ENCODE data around the gene FAT3. TPM values are rescaled to one million over a fixed set of nuclear protein-coding genes. Genes with fewer than 3 reads are reported as not detected.

The FAT3 gene
- total and polyA plus RNA-seq, 3 experiments from 2014 or later: not detected

- ChIA-PET CTCF (no interaction called here), POLR2A (no interaction called here)
- H3K36me3 ChIP-seq (ENCODE audit: insufficient read depth, low read length): no peaks in the 10 kb centered on the region
- peaks cover 7 to 25% (median 10%) of the 10 kb centered on the region in 5 donors for H3K9me3 Mint-ChIP-seq
- H3K9me3 ChIP-seq (ENCODE audit: low read length): no peaks in the 10 kb centered on the region
- H3K4me1 Mint-ChIP-seq: no peaks in the 10 kb centered on the region
- no peaks in the 10 kb centered on the region for H3K4me1 ChIP-seq (ENCODE audit: insufficient read depth, low read length)
- H3K36me3 Mint-ChIP-seq: peaks cover 0 to 6% (median 0%) of the 10 kb centered on the region in 3 donors
- H3K27me3 Mint-ChIP-seq: peaks cover 15 to 37% of the 10 kb centered on the region in 2 donors
- H3K27me3 ChIP-seq (ENCODE audit: insufficient read depth, low read length, poor library complexity, severe bottlenecking): no peaks in the 10 kb centered on the region
- no peak overlapping the region for H3K27ac Mint-ChIP-seq
- no peak overlapping the region for H3K4me3 Mint-ChIP-seq
- no peak overlapping the region for H3K4me3 ChIP-seq (ENCODE audit: low read length)
- H3K27ac ChIP-seq (ENCODE audit: low read depth, low read length): no peak overlapping the region
- DNase-seq: no peak
Observed at GRCh38 chr11:92225125-92225567, 528 bp downstream of the FAT3 start.

GRCh38 chr11:92225568-92226330 is 1.1 kb downstream of the FAT3 start:
- no peak overlapping the region for H3K27ac ChIP-seq (ENCODE audit: low read depth, low read length)
- Mint-ChIP-seq H3K27ac (no peak overlapping the region), H3K4me1 (no peaks in the 10 kb centered on the region), H3K27me3 (peaks cover 15 to 37% of the 10 kb centered on the region in 2 donors), H3K9me3 (peaks cover 7 to 22% (median 10%) of the 10 kb centered on the region in 5 donors), H3K36me3 (peaks cover 0 to 6% (median 2%) of the 10 kb centered on the region in 3 donors), H3K4me3 (no peak overlapping the region)
- no peaks in the 10 kb centered on the region for H3K36me3 ChIP-seq (ENCODE audit: insufficient read depth, low read length)
- CTCF ChIA-PET: no interaction called here
- POLR2A ChIA-PET: no interaction called here
- no peaks in the 10 kb centered on the region for H3K9me3 ChIP-seq (ENCODE audit: low read length)
- H3K4me1 ChIP-seq (ENCODE audit: insufficient read depth, low read length): no peaks in the 10 kb centered on the region
- DNase-seq: no peak
- H3K4me3 ChIP-seq (ENCODE audit: low read length): no peak overlapping the region
- no peaks in the 10 kb centered on the region for H3K27me3 ChIP-seq (ENCODE audit: insufficient read depth, low read length, poor library complexity, severe bottlenecking)

GRCh38 chr11:92226331-92227229 is 2.0 kb downstream of the FAT3 start:
- peaks cover 0 to 6% (median 2%) of the 10 kb centered on the region in 3 donors for H3K36me3 Mint-ChIP-seq
- no peak for DNase-seq
- no peaks in the 10 kb centered on the region for H3K4me1 Mint-ChIP-seq
- ChIA-PET POLR2A (no interaction called here), CTCF (no interaction called here)
- H3K27me3 ChIP-seq (ENCODE audit: insufficient read depth, low read length, poor library complexity, severe bottlenecking): no peaks in the 10 kb centered on the region
- peaks cover 7 to 22% (median 10%) of the 10 kb centered on the region in 5 donors for H3K9me3 Mint-ChIP-seq
- no peaks in the 10 kb centered on the region for H3K4me1 ChIP-seq (ENCODE audit: insufficient read depth, low read length)
- H3K36me3 ChIP-seq (ENCODE audit: insufficient read depth, low read length): no peaks in the 10 kb centered on the region
- peaks cover 15 to 37% of the 10 kb centered on the region in 2 donors for H3K27me3 Mint-ChIP-seq
- no peaks in the 10 kb centered on the region for H3K9me3 ChIP-seq (ENCODE audit: low read length)
- H3K4me3 Mint-ChIP-seq: no peak overlapping the region
- no peak overlapping the region for H3K27ac ChIP-seq (ENCODE audit: low read depth, low read length)
- no peak overlapping the region for H3K4me3 ChIP-seq (ENCODE audit: low read length)
- no peak overlapping the region for H3K27ac Mint-ChIP-seq

- H3K4me1 ChIP-seq (ENCODE audit: insufficient read depth, low read length): no peaks in the 10 kb centered on the region
- Mint-ChIP-seq H3K36me3 (peaks cover 0 to 6% (median 2%) of the 10 kb centered on the region in 3 donors), H3K4me3 (no peak overlapping the region), H3K27ac (no peak overlapping the region), H3K4me1 (no peaks in the 10 kb centered on the region), H3K27me3 (peaks cover 15 to 37% of the 10 kb centered on the region in 2 donors), H3K9me3 (peaks cover 7 to 25% (median 12%) of the 10 kb centered on the region in 5 donors)
- DNase-seq: no peak
- no peaks in the 10 kb centered on the region for H3K27me3 ChIP-seq (ENCODE audit: insufficient read depth, low read length, poor library complexity, severe bottlenecking)
- H3K27ac ChIP-seq (ENCODE audit: low read depth, low read length): no peak overlapping the region
- ChIA-PET CTCF (no interaction called here), POLR2A (no interaction called here)
- H3K36me3 ChIP-seq (ENCODE audit: insufficient read depth, low read length): no peaks in the 10 kb centered on the region
- no peaks in the 10 kb centered on the region for H3K9me3 ChIP-seq (ENCODE audit: low read length)
- no peak overlapping the region for H3K4me3 ChIP-seq (ENCODE audit: low read length)
Observed at GRCh38 chr11:92227230-92227814, 2.7 kb downstream of the FAT3 start.

GRCh38 chr11:92227959-92228935 is 3.6 kb downstream of the FAT3 start:
- Histone ChIP-seq H3K27me3 (ENCODE audit: insufficient read depth, low read length, poor library complexity, severe bottlenecking) (no peaks in the 10 kb centered on the region), H3K27ac (ENCODE audit: low read depth, low read length) (no peak overlapping the region), H3K4me3 (ENCODE audit: low read length) (no peak overlapping the region), H3K9me3 (ENCODE audit: low read length) (no peaks in the 10 kb centered on the region), H3K4me1 (ENCODE audit: insufficient read depth, low read length) (no peaks in the 10 kb centered on the region), H3K36me3 (ENCODE audit: insufficient read depth, low read length) (no peaks in the 10 kb centered on the region)
- ChIA-PET CTCF (no interaction called here), POLR2A (no interaction called here)
- no peaks in the 10 kb centered on the region for H3K4me1 Mint-ChIP-seq
- no peak for DNase-seq
- peaks cover 12 to 31% of the 10 kb centered on the region in 2 donors for H3K27me3 Mint-ChIP-seq
- H3K9me3 Mint-ChIP-seq: peaks cover 7 to 22% (median 12%) of the 10 kb centered on the region in 5 donors
- no peak overlapping the region for H3K27ac Mint-ChIP-seq
- no peak overlapping the region for H3K4me3 Mint-ChIP-seq
- peaks cover 0 to 6% (median 2%) of the 10 kb centered on the region in 3 donors for H3K36me3 Mint-ChIP-seq

- no peak overlapping the region for H3K4me3 Mint-ChIP-seq
- H3K4me1 Mint-ChIP-seq: no peaks in the 10 kb centered on the region
- no peaks in the 10 kb centered on the region for H3K36me3 Mint-ChIP-seq
- CTCF ChIA-PET: no interaction called here
- no peaks in the 10 kb centered on the region for H3K27me3 Mint-ChIP-seq
- peaks cover 0 to 12% (median 4%) of the 10 kb centered on the region in 5 donors for H3K9me3 Mint-ChIP-seq
- no peaks in the 10 kb centered on the region for H3K36me3 ChIP-seq (ENCODE audit: insufficient read depth, low read length)
- no peaks in the 10 kb centered on the region for H3K9me3 ChIP-seq (ENCODE audit: low read length)
- POLR2A ChIA-PET: no interaction called here
- no peak overlapping the region for H3K4me3 ChIP-seq (ENCODE audit: low read length)
- no peak overlapping the region for H3K27ac Mint-ChIP-seq
- no peaks in the 10 kb centered on the region for H3K27me3 ChIP-seq (ENCODE audit: insufficient read depth, low read length, poor library complexity, severe bottlenecking)
- no peak overlapping the region for H3K27ac ChIP-seq (ENCODE audit: low read depth, low read length)
- no peak for DNase-seq
- H3K4me1 ChIP-seq (ENCODE audit: insufficient read depth, low read length): no peaks in the 10 kb centered on the region
Observed at GRCh38 chr11:92236856-92237255, 12.2 kb downstream of the FAT3 start.

GRCh38 chr11:92240916-92241315 is 16.3 kb downstream of the FAT3 start:
- H3K27me3 Mint-ChIP-seq: no peaks in the 10 kb centered on the region
- H3K27ac Mint-ChIP-seq: no peak overlapping the region
- no peaks in the 10 kb centered on the region for H3K9me3 ChIP-seq (ENCODE audit: low read length)
- ChIA-PET CTCF (no interaction called here), POLR2A (no interaction called here)
- no peak overlapping the region for H3K4me3 Mint-ChIP-seq
- H3K4me1 ChIP-seq (ENCODE audit: insufficient read depth, low read length): no peaks in the 10 kb centered on the region
- no peaks in the 10 kb centered on the region for H3K27me3 ChIP-seq (ENCODE audit: insufficient read depth, low read length, poor library complexity, severe bottlenecking)
- DNase-seq: no peak
- peaks cover 0 to 7% (median 3%) of the 10 kb centered on the region in 5 donors for H3K9me3 Mint-ChIP-seq
- no peaks in the 10 kb centered on the region for H3K4me1 Mint-ChIP-seq
- no peak overlapping the region for H3K4me3 ChIP-seq (ENCODE audit: low read length)
- no peaks in the 10 kb centered on the region for H3K36me3 ChIP-seq (ENCODE audit: insufficient read depth, low read length)
- H3K27ac ChIP-seq (ENCODE audit: low read depth, low read length): no peak overlapping the region
- H3K36me3 Mint-ChIP-seq: no peaks in the 10 kb centered on the region

Data from CD8-positive, alpha-beta memory T cell (primary cell).